SK-N-MC (cell line): Measurements from ENCODE around the gene FLVCR1.
"Not testable (repeated sequence)": the region's sequence is repeated elsewhere in the genome, so short reads cannot be mapped to it uniquely, and the experiment has no call there.

Experiments used
- DNase-seq: peaks from one replicate; pipeline ENCODE4 v3.0.0-alpha.2; 2011; ENCODE audit warnings: low read depth, low spot score
- H3K27ac ChIP-seq: fragments of 200-600 bp; sonication (generic); 2 replicates; pipeline ENCODE4 v1.5.1; 2016; ENCODE audit warnings: mixed run types
- H3K36me3 ChIP-seq: fragments of 200-600 bp; sonication (generic); 2 replicates; pipeline ENCODE4 v1.6.1; 2017; ENCODE audit warnings: antibody characterized with exemption, low read length, mixed read lengths; ENCODE audit not compliant: insufficient read depth
- H3K4me3 ChIP-seq: fragments of 200-600 bp; sonication (generic); 2 replicates; pipeline ENCODE4 v1.5.1; 2016
- H3K9ac ChIP-seq: fragments of 200-600 bp; sonication (generic); 2 replicates; pipeline ENCODE4 v1.8.0; 2017; ENCODE audit warnings: mixed run types, mixed read lengths; ENCODE audit not compliant: insufficient read length
- H3K9me3 ChIP-seq: fragments of 200-600 bp; sonication (generic); 2 replicates; pipeline ENCODE4 v1.6.1; 2017; ENCODE audit warnings: low read depth, mild to moderate bottlenecking, antibody characterized with exemption, low read length, moderate library complexity, mixed read lengths
- EZH2 ChIP-seq: fragments of 200-600 bp; sonication (generic); IDR thresholded peaks from one replicate; pipeline ENCODE4 v1.6.1; 2017; ENCODE audit warnings: antibody characterized with exemption
- FOXP2 ChIP-seq: optimal IDR thresholded peaks from 2 replicates; pipeline ENCODE3; 2011; ENCODE audit warnings: mild to moderate bottlenecking, moderate library complexity; ENCODE audit not compliant: insufficient read depth; ENCODE audit errors: extremely low read length, control extremely low read depth
- POLR2AphosphoS5 ChIP-seq: IDR thresholded peaks from 2 replicates; pipeline ENCODE4 v1.6.1; 2012; ENCODE audit warnings: mild to moderate bottlenecking, low read depth, low read length, borderline replicate concordance

Gene FLVCR1

GRCh38 chr1:212908971-212909370 lies 50.9 kb downstream of the FLVCR1 start:
- H3K27ac ChIP-seq = no peak overlapping the region
- no peaks in the 10 kb centered on the region for H3K36me3 ChIP-seq
- TF ChIP-seq POLR2AphosphoS5 = no peak
- no peak for DNase-seq
- no peaks in the 10 kb centered on the region for H3K9me3 ChIP-seq
- no peak overlapping the region for H3K4me3 ChIP-seq
- H3K9ac ChIP-seq = no peak overlapping the region

GRCh38 chr1:212909652-212910063 lies 51.6 kb downstream of the FLVCR1 start:
- no peak overlapping the region for H3K27ac ChIP-seq
- no peaks in the 10 kb centered on the region for H3K9me3 ChIP-seq
- H3K36me3 ChIP-seq = no peaks in the 10 kb centered on the region
- DNase-seq = no peak
- no peak overlapping the region for H3K9ac ChIP-seq
- no peak overlapping the region for H3K4me3 ChIP-seq
- TF ChIP-seq POLR2AphosphoS5 (no peak), EZH2 (no peak)

- H3K27ac ChIP-seq, DNase-seq, H3K9ac ChIP-seq, H3K4me3 ChIP-seq, H3K9me3 ChIP-seq, H3K36me3 ChIP-seq: not testable (repeated sequence)
These were observed 52.1 kb downstream of the FLVCR1 start for GRCh38 chr1:212910213-212910612.

- H3K4me3 ChIP-seq, H3K9me3 ChIP-seq, H3K36me3 ChIP-seq, H3K27ac ChIP-seq, H3K9ac ChIP-seq, DNase-seq: not testable (repeated sequence)
These were observed 55.6 kb downstream of the FLVCR1 start for GRCh38 chr1:212913638-212914037.

GRCh38 chr1:212914110-212914509 lies 56.0 kb downstream of the FLVCR1 start:
- H3K36me3 ChIP-seq, H3K9ac ChIP-seq, H3K4me3 ChIP-seq, H3K27ac ChIP-seq, DNase-seq, H3K9me3 ChIP-seq: not testable (repeated sequence)

GRCh38 chr1:212914789-212915188 lies 56.7 kb downstream of the FLVCR1 start:
- H3K9ac ChIP-seq = no peak overlapping the region

GRCh38 chr1:212915245-212916091 lies 57.4 kb downstream of the FLVCR1 start:
- no peak overlapping the region for H3K9ac ChIP-seq
- no peak overlapping the region for H3K27ac ChIP-seq
- H3K4me3 ChIP-seq = no peak overlapping the region

More at GRCh38 chr1:212914789-212915188, 56.7 kb downstream of the FLVCR1 start:
- TF ChIP-seq EZH2 = no peak
- TF ChIP-seq POLR2AphosphoS5 = no peak
- TF ChIP-seq FOXP2 = no peak
- H3K4me3 ChIP-seq = no peak overlapping the region
- no peak overlapping the region for H3K27ac ChIP-seq
- H3K36me3 ChIP-seq = no peaks in the 10 kb centered on the region
- H3K9me3 ChIP-seq = no peaks in the 10 kb centered on the region
- DNase-seq = no peak

GRCh38 chr1:212916481-212917133 lies 58.5 kb downstream of the FLVCR1 start:
- H3K27ac ChIP-seq = no peak overlapping the region
- H3K9me3 ChIP-seq = no peaks in the 10 kb centered on the region
- H3K4me3 ChIP-seq = no peak overlapping the region
- TF ChIP-seq EZH2 (no peak), FOXP2 (no peak), POLR2AphosphoS5 (peak; percentile 13; the same call in 1 of the 2 replicates)
- H3K36me3 ChIP-seq = no peaks in the 10 kb centered on the region
- DNase-seq = no peak
- H3K9ac ChIP-seq = no peak overlapping the region

More at GRCh38 chr1:212915245-212916091, 57.4 kb downstream of the FLVCR1 start:
- Histone ChIP-seq H3K9me3 (no peaks in the 10 kb centered on the region), H3K36me3 (no peaks in the 10 kb centered on the region)
- DNase-seq = no peak
- TF ChIP-seq POLR2AphosphoS5 (no peak), EZH2 (no peak), FOXP2 (no peak)

- H3K9me3 ChIP-seq = no peaks in the 10 kb centered on the region
- no peak overlapping the region for H3K27ac ChIP-seq
- H3K9ac ChIP-seq = no peak overlapping the region
- no peak for TF ChIP-seq EZH2
- TF ChIP-seq FOXP2 = no peak
- TF ChIP-seq POLR2AphosphoS5 = no peak
- no peak for DNase-seq
- H3K4me3 ChIP-seq = no peak overlapping the region
- H3K36me3 ChIP-seq = no peaks in the 10 kb centered on the region
These were observed 59.0 kb downstream of the FLVCR1 start for GRCh38 chr1:212917134-212917485.
